ENCODE data around the gene LRRC8D.
"Not testable (repeated sequence)": the region's sequence is repeated elsewhere in the genome, so short reads cannot be mapped to it uniquely, and the experiment has no call there.

Gene LRRC8D

GRCh38 chr1:89965193-89965768 is 144.4 kb downstream of the LRRC8D start:
- DNase-seq = no peak

- no peak for DNase-seq
These were observed 145.8 kb downstream of the LRRC8D start for GRCh38 chr1:89966656-89967055.

- DNase-seq = no peak
These were observed 150.8 kb downstream of the LRRC8D start for GRCh38 chr1:89971600-89971999.

- no peak for DNase-seq
These were observed 151.2 kb downstream of the LRRC8D start for GRCh38 chr1:89972024-89972423.

GRCh38 chr1:89973471-89974127 is 152.8 kb downstream of the LRRC8D start:
- no peak for DNase-seq

- DNase-seq = no peak
These were observed 153.4 kb downstream of the LRRC8D start for GRCh38 chr1:89974256-89974655.

GRCh38 chr1:89974696-89975470 is 154.1 kb downstream of the LRRC8D start:
- DNase-seq = no peak

- DNase-seq = no peak
These were observed 154.8 kb downstream of the LRRC8D start for GRCh38 chr1:89975540-89976125.

- no peak for DNase-seq
These were observed 157.9 kb downstream of the LRRC8D start for GRCh38 chr1:89978755-89979154.

GRCh38 chr1:89980605-89981004 is 159.8 kb downstream of the LRRC8D start:
- no peak for DNase-seq

GRCh38 chr1:89982846-89983245 is 162.0 kb downstream of the LRRC8D start:
- not testable (repeated sequence) for DNase-seq

GRCh38 chr1:89984564-89985116 is 163.8 kb downstream of the LRRC8D start:
- DNase-seq = not testable (repeated sequence)

- DNase-seq = no peak
These were observed 165.2 kb downstream of the LRRC8D start for GRCh38 chr1:89986020-89986419.
